SHP77 treated with DMSO at 0.1 percent for 48 hours (cell line): ENCODE data around the gene TGDS.
"Not testable (repeated sequence)": the region's sequence is repeated elsewhere in the genome, so short reads cannot be mapped to it uniquely, and the experiment has no call there.

Source experiments
- DNase-seq: peaks from one replicate; lab custom pipeline; 2025; lab: John Stamatoyannopoulos, UW

Gene TGDS, protein sequence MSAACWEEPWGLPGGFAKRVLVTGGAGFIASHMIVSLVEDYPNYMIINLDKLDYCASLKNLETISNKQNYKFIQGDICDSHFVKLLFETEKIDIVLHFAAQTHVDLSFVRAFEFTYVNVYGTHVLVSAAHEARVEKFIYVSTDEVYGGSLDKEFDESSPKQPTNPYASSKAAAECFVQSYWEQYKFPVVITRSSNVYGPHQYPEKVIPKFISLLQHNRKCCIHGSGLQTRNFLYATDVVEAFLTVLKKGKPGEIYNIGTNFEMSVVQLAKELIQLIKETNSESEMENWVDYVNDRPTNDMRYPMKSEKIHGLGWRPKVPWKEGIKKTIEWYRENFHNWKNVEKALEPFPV

DNA sequence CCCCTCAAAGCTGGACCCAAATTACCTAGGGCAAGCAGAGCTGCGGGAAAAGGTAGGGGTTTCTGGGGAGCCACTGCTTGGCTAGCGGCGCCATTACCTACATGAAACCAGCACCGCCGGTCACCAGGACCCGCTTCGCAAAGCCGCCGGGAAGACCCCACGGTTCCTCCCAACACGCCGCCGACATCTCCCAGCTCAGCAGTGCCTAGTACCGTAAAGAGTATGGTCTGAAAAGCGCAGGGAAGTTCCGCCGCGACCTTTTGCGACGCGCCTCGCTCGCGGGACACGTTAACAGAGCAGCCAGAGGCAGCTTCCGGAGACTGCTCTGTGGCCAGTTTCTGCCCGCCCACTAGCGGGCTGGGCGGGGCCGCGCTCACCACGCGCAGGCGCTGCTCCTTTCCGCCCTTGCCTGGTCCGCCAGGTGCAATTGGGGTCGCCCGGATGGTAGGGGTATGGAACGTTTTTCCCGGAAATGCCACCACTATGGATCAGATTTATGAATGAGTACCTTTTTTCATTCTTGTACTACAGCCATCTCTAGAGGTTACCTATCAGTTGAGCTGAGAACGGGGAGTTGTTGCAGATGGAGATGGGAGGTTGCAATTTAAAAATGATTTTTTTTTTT is at the start of gene TGDS:
TGDS (minus strand) TSS at position 203 of the 625 bp plus-strand sequence; CDS start at position 187, 16 bp downstream.
- peak; percentile 98 for DNase-seq

GRCh38 chr13:94641409-94641941 is 45.5 kb upstream of the TGDS start:
- DNase-seq = peak; percentile 80

DNA sequence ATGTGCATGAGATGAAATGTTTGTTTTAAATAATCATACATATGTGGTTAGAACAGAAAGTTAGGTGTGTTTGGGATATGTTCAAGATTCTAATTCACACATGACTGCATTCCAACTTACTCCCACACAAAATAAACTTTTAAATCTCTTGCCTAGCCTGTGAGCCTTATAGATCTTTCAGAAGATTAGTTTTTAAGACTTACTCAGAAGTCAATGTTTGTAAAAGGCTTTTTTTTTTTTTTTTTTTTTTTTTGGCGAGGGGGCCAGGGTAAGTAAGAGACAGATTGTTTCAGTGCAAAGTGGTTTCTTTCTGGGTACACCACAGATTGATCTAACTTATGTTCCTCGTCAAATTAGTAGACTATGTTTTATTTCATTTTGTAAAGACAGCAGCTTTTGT is 44.8 kb upstream of the TGDS start:
- DNase-seq = no peak

DNA sequence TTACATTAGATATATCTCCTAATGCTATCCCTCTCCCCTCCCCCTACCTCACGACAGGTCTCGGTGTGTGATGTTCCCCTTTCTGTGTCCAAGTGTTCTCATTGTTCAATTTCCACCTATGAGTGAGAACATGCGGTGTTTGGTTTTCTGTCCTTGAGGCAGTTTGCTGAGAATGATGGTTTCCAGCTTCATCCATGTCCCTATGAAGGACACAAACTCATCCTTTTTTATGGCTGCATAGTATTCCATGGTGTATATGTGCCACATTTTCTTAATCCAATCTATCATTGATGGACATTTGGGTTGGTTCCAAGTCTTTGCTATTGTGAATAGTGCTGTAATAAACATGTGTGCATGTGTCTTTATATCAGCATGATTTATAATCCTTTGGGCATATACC is 41.7 kb upstream of the TGDS start:
- DNase-seq = not testable (repeated sequence)

DNA sequence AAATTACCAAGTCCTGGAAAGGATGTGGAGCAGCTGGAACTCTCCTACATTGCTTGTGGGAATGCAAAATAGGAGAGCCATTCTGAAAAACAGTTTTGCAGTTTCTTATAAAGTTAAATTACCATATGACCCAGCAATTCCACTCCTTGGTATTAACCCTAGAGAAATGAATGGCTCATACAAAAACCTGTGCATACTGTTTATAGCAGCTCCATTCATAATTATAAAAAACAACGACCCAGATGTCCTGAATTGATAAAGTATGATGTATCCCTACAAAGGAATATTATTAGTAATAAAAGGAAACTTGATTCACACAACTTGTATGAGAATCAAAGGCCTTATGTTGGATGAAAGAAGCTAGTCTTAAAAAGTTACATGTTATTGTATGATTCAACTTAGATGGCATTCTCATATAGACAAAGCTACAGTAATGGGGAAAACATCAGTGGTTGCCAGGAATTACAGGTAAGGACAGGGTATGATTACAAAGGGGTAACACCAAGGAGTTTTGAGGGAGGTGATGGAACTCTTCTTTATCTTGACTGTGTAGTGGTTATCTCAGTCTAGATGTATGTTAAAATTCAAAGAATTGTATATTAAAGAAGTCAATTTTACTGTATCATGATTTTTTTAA is 41.1 kb upstream of the TGDS start:
- no peak for DNase-seq

DNA sequence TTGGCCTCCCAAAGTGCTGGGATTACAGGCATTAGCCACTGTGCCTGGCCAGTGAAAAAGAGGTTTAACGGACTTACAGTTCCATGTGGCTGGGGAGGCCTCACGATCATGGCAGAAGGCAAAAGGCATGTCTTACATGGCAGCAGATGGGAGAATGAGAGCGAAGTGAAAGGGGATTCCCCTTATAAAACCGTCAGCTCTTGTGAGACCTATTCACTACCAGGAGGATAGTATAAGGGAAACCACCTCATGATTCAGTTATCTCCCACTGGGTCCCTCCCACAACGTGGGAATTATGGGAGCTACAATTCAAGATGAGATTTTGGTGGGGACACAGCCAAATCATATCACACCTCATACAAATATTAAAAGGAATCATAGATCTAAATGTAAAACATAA is 40.1 kb upstream of the TGDS start:
- DNase-seq = not testable (repeated sequence)

DNA sequence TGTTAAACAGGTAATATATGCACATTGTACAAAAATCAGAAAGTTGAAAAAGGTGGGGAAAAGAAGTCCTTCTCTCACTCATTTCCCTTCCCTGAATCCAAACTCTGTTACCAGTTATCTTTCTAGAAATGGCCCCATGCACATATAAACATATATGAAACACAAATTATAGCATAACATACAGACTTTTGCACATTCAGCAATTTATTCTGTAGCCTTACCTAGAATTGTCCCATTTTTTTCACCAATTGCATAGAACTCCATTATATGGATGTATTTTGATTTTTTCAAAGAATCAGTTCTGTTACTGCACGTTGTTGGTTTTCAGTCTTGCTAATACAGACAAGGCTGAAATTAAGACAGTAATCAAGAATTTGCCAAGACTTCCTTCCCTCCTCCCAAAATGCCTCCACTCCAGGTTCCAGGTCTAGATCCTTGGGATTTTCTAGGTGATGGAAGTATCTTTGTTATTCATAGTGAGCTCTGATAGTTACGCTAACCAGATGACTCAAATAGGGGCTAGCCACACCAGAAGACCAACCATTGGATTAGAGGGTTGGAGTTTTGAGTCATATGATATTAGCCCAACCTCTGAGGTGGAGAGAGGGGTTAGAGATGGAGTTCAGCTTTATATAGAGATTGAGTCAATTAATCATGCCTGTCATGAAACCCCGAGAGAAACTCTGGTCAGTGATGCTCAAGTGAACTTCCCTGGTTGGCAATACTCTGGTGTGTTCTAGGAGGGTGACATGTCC is 36.5 kb upstream of the TGDS start:
- DNase-seq = no peak

DNA sequence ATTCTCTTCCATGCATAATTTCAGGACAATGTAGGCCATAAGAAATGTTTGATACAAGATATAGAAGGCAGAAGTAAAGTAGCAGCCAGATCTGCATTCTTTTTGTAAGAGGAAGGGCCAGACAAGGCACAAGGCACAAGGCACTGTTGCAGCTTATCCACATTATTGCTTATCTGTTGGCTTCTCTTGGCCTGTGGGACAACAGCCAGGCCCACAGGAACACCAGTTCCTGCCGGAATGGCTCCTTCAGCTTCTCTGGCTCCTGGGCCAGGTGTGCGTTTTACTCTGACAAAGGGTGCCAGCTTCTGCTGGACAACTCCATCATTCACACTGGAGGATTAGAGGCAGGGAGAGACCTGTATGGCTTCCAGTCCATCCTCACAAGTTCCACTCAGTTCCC is 34.9 kb upstream of the TGDS start:
- DNase-seq = no peak

- DNase-seq = no peak
These were observed 27.4 kb upstream of the TGDS start for GRCh38 chr13:94623316-94623715.

GRCh38 chr13:94622344-94622743 is 26.4 kb upstream of the TGDS start:
- DNase-seq = no peak

- DNase-seq = peak; percentile 69
These were observed 24.4 kb upstream of the TGDS start for GRCh38 chr13:94620286-94620896.

DNA sequence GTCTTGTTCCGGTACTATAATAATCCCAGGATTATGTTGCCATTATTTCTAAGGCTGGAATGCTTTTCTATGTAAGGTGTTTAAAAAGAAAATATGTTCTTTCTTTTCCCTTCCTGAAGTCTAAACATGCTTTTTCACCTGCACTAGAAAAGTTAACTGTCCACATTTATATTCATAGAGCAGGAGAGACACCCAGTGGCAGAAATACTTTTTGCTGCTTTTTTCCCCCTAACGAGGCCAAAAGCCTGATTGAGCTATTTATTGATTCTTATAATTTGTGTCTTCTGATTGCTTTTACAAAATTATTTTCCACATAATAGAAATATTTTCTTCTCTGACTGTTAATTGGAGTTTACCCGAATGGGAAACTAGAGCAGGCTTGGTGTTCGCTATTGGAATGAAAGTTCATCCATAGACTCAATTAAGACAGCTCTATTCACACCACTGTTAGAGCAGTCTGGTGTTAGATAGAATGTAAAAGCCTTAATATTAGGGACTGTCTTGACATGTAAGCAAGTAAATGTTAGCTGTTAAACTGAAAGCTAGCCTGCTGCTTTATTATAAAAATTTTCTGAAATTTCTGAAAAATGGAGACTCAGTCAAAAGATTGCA is 21.5 kb upstream of the TGDS start:
- DNase-seq = peak; percentile 50

DNA sequence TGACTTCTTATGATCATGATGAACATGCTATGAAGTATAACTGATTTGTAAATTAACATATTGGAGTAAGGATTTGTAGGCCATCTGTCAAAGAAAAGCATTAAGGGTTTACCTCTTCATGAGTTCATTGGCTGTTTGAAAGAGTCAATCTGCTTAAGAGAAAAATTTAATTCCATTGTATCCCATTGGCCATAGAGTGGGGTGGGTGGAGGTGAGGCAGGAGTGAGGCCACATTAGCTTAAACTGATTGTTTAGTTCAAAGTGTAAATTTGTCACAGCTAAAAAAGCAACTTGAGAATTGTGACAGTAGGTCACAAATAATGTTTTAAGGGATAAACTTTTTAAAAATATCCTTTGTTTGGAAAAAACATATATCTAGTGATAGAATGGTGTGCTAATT is 17.1 kb upstream of the TGDS start:
- no peak for DNase-seq

DNA sequence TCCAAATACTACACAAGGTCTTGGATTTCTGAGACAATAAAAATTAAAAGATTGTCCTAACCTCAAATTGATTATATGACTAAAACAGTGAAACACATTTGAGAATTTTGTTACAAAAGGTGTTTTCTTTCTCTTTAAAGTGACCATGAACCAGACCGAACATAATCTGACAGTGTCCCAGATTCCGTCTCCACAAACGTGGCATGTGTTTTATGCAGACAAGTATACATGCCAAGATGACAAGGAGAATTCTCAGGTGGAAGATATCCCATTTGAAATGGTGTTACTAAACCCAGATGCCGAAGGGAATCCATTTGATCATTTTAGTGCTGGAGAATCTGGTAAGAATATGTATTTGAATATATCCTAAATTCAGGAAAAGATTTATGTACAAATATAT is 16.1 kb upstream of the TGDS start:
- no peak for DNase-seq

GRCh38 chr13:94610475-94610874 is 14.5 kb upstream of the TGDS start:
- no peak for DNase-seq

DNA sequence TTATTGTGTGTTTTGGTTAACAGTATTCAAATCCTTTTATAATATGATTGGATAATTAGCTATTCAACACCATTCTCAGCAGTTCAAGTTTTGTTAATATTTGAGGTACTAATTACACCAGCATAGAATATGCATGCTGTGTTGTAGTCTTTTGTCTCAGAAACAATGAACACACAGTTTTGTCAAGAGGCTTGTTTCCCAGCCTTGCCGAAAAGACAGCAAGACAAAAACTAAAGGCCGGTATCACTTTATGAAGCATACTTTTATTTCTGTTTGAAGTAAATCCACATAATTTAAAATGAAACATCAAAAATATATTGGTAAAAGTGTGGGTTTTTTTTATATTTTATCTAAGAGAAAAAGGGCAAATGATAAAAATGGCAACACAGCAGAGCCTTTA is 13.2 kb upstream of the TGDS start:
- DNase-seq = no peak

DNA sequence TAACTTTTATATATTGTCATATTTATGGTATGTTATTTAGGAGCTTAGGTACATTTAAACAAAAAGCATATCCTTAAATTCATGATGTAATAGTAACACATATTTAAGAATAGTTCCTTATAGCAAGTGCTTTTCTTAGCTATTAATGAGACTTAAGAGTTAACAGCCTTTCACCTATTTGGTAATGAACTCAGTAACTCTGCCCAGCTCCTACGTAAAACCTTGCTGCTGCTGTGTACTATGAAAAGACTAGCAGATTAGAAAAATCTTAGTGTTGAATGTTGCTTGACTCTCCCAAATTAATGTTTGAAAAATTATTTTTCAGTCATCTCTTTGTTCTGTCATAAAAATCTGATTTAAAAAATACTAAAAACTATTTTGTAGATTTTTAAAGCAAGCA is 12.6 kb upstream of the TGDS start:
- DNase-seq = no peak

DNA sequence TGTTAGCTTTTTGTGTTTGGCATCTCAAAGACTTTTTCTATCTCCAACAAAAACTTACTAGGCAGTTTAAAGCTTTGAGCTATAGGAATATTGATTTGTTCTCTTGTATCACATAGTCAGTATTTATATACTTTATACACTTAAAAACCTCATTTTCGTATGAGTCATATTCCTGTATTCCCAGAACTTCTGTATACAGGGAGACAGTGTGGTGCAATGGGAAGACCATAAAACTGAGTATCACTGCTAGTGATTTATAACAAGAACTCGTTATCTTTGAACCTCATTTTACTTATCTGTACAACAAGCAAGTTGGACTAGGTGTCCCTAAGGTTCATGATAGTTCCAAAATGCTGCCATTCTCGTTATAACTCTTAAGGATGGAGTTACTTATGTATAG is 12.0 kb upstream of the TGDS start:
- DNase-seq = no peak

GRCh38 chr13:94607056-94607455 is 11.1 kb upstream of the TGDS start:
- DNase-seq = no peak

DNA sequence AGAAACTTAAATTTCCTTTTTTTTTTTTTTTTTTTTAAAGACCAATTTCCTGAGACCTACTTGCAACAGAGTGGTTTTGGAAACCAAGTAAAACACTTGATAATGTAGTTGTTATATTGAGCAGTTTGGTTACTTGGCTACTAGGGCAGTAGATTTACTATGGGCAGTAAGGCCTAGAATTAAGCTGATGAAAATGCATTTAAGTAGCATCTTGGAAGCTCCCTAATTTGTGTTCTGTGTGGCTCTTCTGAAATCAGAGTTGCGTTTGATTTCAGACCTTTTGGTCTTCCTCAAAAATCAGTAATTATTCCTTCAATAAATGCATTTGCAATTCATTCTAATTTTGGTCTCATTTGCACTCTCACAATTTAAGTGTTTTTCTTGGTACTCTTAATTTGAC is 6.5 kb upstream of the TGDS start:
- DNase-seq = no peak
